ENCODE data around the gene IFI16. TPM values are rescaled to one million over a fixed set of nuclear protein-coding genes. Genes with fewer than 3 reads are reported as not detected.

IFI16 gene
- total RNA-seq (2022) (139 and 163 TPM in 2 replicates), Bru-seq, nascent RNA (percentile 99 among the genes with signal in this experiment), BruChase-seq, experiment 1, labeled RNA remaining after a 6-hour chase (percentile 96 among the genes with signal in this experiment), BruChase-seq, experiment 2, labeled RNA remaining after a 2-hour chase (percentile 98 among the genes with signal in this experiment)
- long read RNA-seq, transcript IFI16-201 (12 exons, 2,867 nt) = minor isoform, 72 of 213 reads
- long read RNA-seq, transcript IFI16-205 (11 exons, 2,704 nt) = major isoform, 90 of 213 reads
- long read RNA-seq, partial matches to known transcripts = 18 of 213 reads
- long read RNA-seq, other reads (novel, unspliced or antisense) = 33 of 213 reads

DNA sequence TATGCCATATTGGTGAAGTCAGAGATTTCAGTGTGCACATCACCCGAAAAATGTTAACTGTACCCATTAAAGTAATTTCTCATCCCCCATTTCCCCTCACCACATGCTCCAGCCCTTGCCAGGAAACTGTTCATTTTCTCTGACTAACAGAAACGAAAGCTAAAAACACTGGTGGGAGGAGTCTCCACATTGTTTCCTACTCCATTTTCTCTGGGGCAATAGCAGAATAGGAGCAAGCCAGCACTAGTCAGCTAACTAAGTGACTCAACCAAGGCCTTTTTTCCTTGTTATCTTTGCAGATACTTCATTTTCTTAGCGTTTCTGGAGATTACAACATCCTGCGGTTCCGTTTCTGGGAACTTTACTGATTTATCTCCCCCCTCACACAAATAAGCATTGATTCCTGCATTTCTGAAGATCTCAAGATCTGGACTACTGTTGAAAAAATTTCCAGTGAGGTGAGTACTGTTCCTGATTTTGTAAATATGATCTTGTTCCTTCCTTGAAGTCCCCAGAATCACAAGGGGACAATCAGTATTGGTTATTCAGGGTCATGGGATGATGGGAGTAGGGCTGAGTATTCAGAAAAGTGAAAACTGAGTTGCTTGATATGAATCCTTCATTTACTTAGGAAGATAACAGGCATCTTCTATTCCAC is at the start of gene IFI16:
Gene IFI16, plus strand, starts transcription at position 204 of the 658 bp plus-strand sequence. CDS start 4,774 bp downstream, outside the sequence.
- peaks cover 53% of the 10 kb centered on the region for H3K4me1 Mint-ChIP-seq (ENCODE audit: insufficient read depth, unreplicated experiment)
- ChIA-PET CTCF (interaction anchor here (0.6 to 2.2 kb wide), 11 partner anchors 10 to 1971 kb away, joined by 3 to 8 read pairs (median 4); no protein-coding TSS in a partner anchor), POLR2A (interaction anchor here (0.6 to 4.2 kb wide), 35 partner anchors 9 to 1877 kb away, joined by 3 to 120 read pairs (median 3); a partner anchor contains a TSS)
- H3K36me3 Mint-ChIP-seq (ENCODE audit: insufficient read depth, unreplicated experiment) = peaks cover 34% of the 10 kb centered on the region
- H3K27me3 Mint-ChIP-seq (ENCODE audit: insufficient read depth, unreplicated experiment) = no peaks in the 10 kb centered on the region
- BruUV-seq (replicated peaks) = no TSS peak
- peak; percentile 99 for DNase-seq (ENCODE audit: unreplicated experiment)
- TF ChIP-seq, protein P1, sequence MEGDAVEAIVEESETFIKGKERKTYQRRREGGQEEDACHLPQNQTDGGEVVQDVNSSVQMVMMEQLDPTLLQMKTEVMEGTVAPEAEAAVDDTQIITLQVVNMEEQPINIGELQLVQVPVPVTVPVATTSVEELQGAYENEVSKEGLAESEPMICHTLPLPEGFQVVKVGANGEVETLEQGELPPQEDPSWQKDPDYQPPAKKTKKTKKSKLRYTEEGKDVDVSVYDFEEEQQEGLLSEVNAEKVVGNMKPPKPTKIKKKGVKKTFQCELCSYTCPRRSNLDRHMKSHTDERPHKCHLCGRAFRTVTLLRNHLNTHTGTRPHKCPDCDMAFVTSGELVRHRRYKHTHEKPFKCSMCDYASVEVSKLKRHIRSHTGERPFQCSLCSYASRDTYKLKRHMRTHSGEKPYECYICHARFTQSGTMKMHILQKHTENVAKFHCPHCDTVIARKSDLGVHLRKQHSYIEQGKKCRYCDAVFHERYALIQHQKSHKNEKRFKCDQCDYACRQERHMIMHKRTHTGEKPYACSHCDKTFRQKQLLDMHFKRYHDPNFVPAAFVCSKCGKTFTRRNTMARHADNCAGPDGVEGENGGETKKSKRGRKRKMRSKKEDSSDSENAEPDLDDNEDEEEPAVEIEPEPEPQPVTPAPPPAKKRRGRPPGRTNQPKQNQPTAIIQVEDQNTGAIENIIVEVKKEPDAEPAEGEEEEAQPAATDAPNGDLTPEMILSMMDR (IDR thresholded peaks at IDR 0.05; ENCODE audit: unreplicated experiment) = no peak
- peaks cover 10% of the 10 kb centered on the region for H3K9me3 Mint-ChIP-seq (ENCODE audit: unreplicated experiment)
- peak within 1 kb of the TSS; percentile 88 for H3K4me3 Mint-ChIP-seq (ENCODE audit: unreplicated experiment)
- H3K27ac Mint-ChIP-seq (ENCODE audit: low read depth, unreplicated experiment) = peak within 1 kb of the TSS; percentile 97
- intact Hi-C loops (cut with micrococcal nuclease) = no loop called here

DNA sequence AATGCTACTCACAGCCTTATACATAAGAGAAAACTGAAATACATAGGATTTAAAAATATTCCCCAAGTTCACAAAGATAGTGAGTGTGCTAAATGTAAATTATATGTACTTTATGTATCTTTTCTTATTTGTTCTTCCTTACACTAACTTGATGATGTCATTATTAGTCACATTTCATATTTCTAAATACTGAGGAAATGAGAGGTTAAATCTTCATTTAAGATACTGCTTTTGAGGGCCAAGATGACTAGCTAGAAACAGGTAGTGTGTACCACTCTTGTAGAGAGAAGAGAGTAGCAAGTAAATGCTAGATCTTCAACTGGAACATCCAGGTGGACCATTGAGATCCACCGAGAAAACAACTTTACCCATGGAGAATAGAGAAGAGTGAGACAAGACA is 48.5 kb upstream of the IFI16 start:
- Mint-ChIP-seq H3K27ac (ENCODE audit: low read depth, unreplicated experiment) (no peak overlapping the region), H3K27me3 (ENCODE audit: insufficient read depth, unreplicated experiment) (peaks cover 34% of the 10 kb centered on the region), H3K9me3 (ENCODE audit: unreplicated experiment) (no peaks in the 10 kb centered on the region), H3K4me3 (ENCODE audit: unreplicated experiment) (no peak overlapping the region), H3K4me1 (ENCODE audit: insufficient read depth, unreplicated experiment) (peaks cover 11% of the 10 kb centered on the region), H3K36me3 (ENCODE audit: insufficient read depth, unreplicated experiment) (no peaks in the 10 kb centered on the region)
- CTCF ChIA-PET = no interaction called here
- TF ChIP-seq, protein P1 (IDR thresholded peaks at IDR 0.05; ENCODE audit: unreplicated experiment) = no peak
- no TSS peak for BruUV-seq (replicated peaks)
- intact Hi-C loops (cut with micrococcal nuclease) = no loop called here
- no peak for DNase-seq (ENCODE audit: unreplicated experiment)
- POLR2A ChIA-PET = no interaction called here

DNA sequence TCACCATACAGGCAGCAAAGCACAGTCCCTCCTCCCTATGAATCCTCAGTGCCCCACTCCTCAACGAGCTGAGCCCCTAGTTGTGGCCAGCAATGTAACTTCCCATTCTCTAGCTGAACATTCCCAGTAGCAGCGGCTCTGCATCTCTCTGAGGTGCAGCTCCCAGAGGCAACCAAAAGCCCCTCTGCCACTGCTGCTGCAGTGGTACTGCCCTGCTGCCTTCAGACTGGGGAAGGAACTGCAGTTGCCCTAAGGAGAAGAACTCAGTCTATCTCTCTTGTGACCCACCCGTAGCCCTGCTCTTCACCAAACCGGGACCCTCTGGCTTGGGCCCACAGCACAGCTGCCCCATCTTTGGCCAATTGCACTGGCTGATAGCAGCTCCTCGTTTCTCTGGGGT is 46.7 kb upstream of the IFI16 start:
- TF ChIP-seq, protein P1 (IDR thresholded peaks at IDR 0.05; ENCODE audit: unreplicated experiment) = no peak
- Mint-ChIP-seq H3K4me3 (ENCODE audit: unreplicated experiment) (no peak overlapping the region), H3K4me1 (ENCODE audit: insufficient read depth, unreplicated experiment) (peaks cover 11% of the 10 kb centered on the region), H3K27ac (ENCODE audit: low read depth, unreplicated experiment) (no peak overlapping the region), H3K36me3 (ENCODE audit: insufficient read depth, unreplicated experiment) (no peaks in the 10 kb centered on the region), H3K9me3 (ENCODE audit: unreplicated experiment) (no peaks in the 10 kb centered on the region), H3K27me3 (ENCODE audit: insufficient read depth, unreplicated experiment) (peaks cover 43% of the 10 kb centered on the region)
- intact Hi-C loops (cut with micrococcal nuclease) = no loop called here
- no peak for DNase-seq (ENCODE audit: unreplicated experiment)
- POLR2A ChIA-PET = interaction anchor here (1.1 kb wide), 1 partner anchor 47 kb away, joined by 4 read pairs; the partner anchor contains the start of gene IFI16
- BruUV-seq (replicated peaks) = no TSS peak
- CTCF ChIA-PET = interaction anchor here (0.7 kb wide), 1 partner anchor 248 kb away, joined by 3 read pairs; no protein-coding TSS in a partner anchor

DNA sequence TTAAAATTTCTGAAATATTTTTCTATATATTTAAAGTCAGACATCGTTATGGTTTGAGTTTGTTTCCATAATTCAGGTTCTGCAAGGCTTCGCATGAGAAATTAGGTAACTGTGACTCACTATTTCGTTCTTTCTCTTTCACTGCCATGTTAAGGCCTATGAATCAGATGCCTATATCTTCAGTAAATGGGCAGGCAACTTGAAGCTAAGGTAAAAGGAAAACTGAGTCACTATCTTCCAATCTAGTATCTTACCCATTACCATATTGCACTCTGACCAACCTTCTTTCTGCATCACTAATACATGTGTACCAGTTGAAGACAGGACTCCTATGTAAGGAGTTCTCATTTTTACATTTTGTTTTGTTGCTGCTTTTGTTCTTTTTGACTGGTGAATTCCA is 40.5 kb upstream of the IFI16 start:
- intact Hi-C loops (cut with micrococcal nuclease) = no loop called here
- H3K27ac Mint-ChIP-seq (ENCODE audit: low read depth, unreplicated experiment) = no peak overlapping the region
- TF ChIP-seq, protein P1 (IDR thresholded peaks at IDR 0.05; ENCODE audit: unreplicated experiment) = no peak
- H3K4me3 Mint-ChIP-seq (ENCODE audit: unreplicated experiment) = no peak overlapping the region
- ChIA-PET POLR2A (no interaction called here), CTCF (interaction anchor here (1.2 kb wide), 1 partner anchor 27 kb away, joined by 5 read pairs; no protein-coding TSS in a partner anchor)
- no peaks in the 10 kb centered on the region for H3K36me3 Mint-ChIP-seq (ENCODE audit: insufficient read depth, unreplicated experiment)
- no peaks in the 10 kb centered on the region for H3K9me3 Mint-ChIP-seq (ENCODE audit: unreplicated experiment)
- DNase-seq (ENCODE audit: unreplicated experiment) = peak; percentile 28
- no TSS peak for BruUV-seq (replicated peaks)
- H3K4me1 Mint-ChIP-seq (ENCODE audit: insufficient read depth, unreplicated experiment) = peaks cover 7% of the 10 kb centered on the region
- peaks cover 41% of the 10 kb centered on the region for H3K27me3 Mint-ChIP-seq (ENCODE audit: insufficient read depth, unreplicated experiment)

All from MCF 10A (cell line).